HG03469 (cell line): ENCODE data around the gene SMARCE1.
"Not testable (repeated sequence)": the region's sequence is repeated elsewhere in the genome, so short reads cannot be mapped to it uniquely, and the experiment has no call there.

Source experiments
- ATAC-seq: cut with Tn5 transposase; IDR thresholded peaks from one replicate; pipeline ENCODE4 v1.9.1; 2021; ENCODE audit warnings: mild to moderate bottlenecking, moderate library complexity, moderate number of reproducible peaks; ENCODE audit not compliant: unreplicated experiment

Gene SMARCE1

GRCh38 chr17:40590742-40591141 is 56.9 kb downstream of the SMARCE1 start:
- ATAC-seq, result no peak

- no peak for ATAC-seq
Observed at GRCh38 chr17:40588552-40588951, 59.1 kb downstream of the SMARCE1 start.

GRCh38 chr17:40586264-40586663 is 61.4 kb downstream of the SMARCE1 start:
- ATAC-seq, result not testable (repeated sequence)

DNA sequence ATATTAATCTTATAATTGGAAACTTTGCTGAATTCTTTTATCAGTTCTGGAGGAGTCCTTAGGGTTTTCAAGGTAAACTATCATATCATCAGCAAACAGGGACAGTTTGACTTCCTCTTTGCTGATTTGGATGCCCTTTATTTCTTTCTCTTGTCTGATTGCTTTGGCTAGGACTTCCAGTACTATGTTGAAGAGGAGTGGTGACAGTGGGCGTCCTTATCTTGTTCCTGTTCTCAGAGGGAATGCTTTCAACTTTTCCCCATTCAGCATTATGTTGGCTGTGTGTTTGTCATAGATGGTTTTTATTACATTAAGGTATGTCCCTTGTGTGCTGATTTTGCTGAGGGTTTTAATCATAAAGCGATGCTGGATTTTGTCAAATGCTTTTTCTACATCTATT is 62.7 kb downstream of the SMARCE1 start:
- ATAC-seq, result not testable (repeated sequence)

DNA sequence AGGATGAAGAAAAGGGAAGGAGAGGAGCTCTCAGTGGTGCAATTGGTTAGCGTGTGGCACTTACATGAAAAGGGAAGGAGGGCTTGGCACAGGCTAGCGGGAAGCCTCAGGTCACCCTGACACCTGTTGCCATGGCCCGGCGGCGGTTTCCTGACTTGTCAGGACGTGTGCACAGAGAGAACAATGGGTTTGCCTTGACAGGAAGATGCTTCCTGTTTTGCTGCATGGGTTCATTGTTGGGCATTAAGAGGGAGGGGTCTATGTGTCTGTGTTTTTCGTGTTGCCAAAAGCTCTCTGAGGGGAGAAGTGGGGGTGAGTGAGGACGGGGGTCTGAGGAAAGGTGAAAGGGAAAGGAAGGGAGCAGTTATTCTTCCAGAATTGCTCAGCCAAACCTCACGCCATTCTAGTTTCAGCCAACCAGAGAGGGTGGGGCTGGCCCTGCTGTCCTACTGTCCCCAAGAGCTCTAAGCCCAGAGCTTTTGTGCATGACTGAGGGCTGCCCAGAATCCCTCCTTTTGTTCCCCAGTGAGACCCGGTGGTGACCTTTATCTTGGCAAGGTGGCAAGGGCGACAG is 65.2 kb downstream of the SMARCE1 start:
- ATAC-seq, result peak; percentile 43

DNA sequence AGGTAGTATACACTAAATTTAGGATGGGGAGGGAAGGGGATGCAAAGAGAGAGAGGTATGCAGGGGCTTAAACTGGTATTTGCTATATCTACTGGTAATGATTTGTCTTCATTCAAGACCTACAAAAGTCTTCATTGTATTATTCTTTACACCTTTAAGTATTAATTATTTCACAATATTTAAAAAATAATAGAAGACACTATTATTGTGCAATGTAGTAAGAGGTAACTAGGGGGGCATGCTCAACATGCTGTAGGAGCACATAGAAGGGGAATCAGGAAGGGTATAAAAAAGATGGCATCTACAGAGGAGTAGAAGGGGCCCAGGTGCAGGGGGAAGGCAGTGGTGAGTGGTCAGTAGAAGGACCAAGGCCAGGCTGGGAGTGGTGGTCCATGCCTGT is 67.5 kb downstream of the SMARCE1 start:
- ATAC-seq, result no peak

- ATAC-seq, result no peak
Observed at GRCh38 chr17:40579471-40579870, 68.1 kb downstream of the SMARCE1 start.

- ATAC-seq, result peak; percentile 55
Observed at GRCh38 chr17:40577611-40578065, 70.0 kb downstream of the SMARCE1 start.

GRCh38 chr17:40576113-40576740 is 71.4 kb downstream of the SMARCE1 start:
- no peak for ATAC-seq
